ENCODE data around the gene MXRA8. TPM values are rescaled to one million over a fixed set of nuclear protein-coding genes. Genes with fewer than 3 reads are reported as not detected.

MXRA8 gene
- total RNA-seq, 3 donors from 2014 or later (not counting 1 experiment from before 2014, with no cell fraction given): 0.26 TPM; not detected in 2

GRCh38 chr1:1313500-1314236, 44.7 kb downstream of the MXRA8 start:
- Histone ChIP-seq H3K4me3 (ENCODE audit: low read length) (no peak overlapping the region), H3K36me3 (ENCODE audit: control insufficient read depth, insufficient read depth, low read length) (peaks cover 34% of the 10 kb centered on the region), H3K4me1 (ENCODE audit: control insufficient read depth, insufficient read depth, low read length) (peaks cover 15% of the 10 kb centered on the region), H3K27me3 (ENCODE audit: control insufficient read depth, insufficient read depth, low read length) (no peaks in the 10 kb centered on the region), H3K9me3 (ENCODE audit: control insufficient read depth, insufficient read depth, low read length) (no peaks in the 10 kb centered on the region), H3K27ac (ENCODE audit: low read length) (no peak overlapping the region)
- TF ChIP-seq CTCF (IDR thresholded peaks at IDR 0.05): no peak
- Mint-ChIP-seq H3K4me1 (peaks cover 0 to 17% of the 10 kb centered on the region in 2 donors), H3K4me3 (no peak overlapping the region), H3K27me3 (ENCODE audit: low read depth in 2 of 2) (no peaks in the 10 kb centered on the region), H3K9me3 (no peaks in the 10 kb centered on the region), H3K27ac (no peak overlapping the region), H3K36me3 (no peaks in the 10 kb centered on the region)
- 97% methylated on average over 37 of the region's 37 CpGs for WGBS (ENCODE audit: insufficient coverage)
- ATAC-seq: no peak
- no peak for DNase-seq
- intact Hi-C loops (cut with micrococcal nuclease): no loop called here

- Mint-ChIP-seq H3K36me3 (no peaks in the 10 kb centered on the region), H3K27me3 (ENCODE audit: low read depth in 2 of 2) (no peaks in the 10 kb centered on the region), H3K27ac (no peak overlapping the region), H3K4me1 (peaks cover 0 to 17% of the 10 kb centered on the region in 2 donors), H3K4me3 (peak overlapping the region; percentile 28), H3K9me3 (no peaks in the 10 kb centered on the region)
- H3K27me3 ChIP-seq (ENCODE audit: control insufficient read depth, insufficient read depth, low read length): no peaks in the 10 kb centered on the region
- H3K9me3 ChIP-seq (ENCODE audit: control insufficient read depth, insufficient read depth, low read length): no peaks in the 10 kb centered on the region
- no peak for DNase-seq
- no peak for ATAC-seq
- H3K27ac ChIP-seq (ENCODE audit: low read length): no peak overlapping the region
- TF ChIP-seq CTCF (IDR thresholded peaks at IDR 0.05): no peak
- WGBS (ENCODE audit: insufficient coverage): 97% methylated on average over 49 of the region's 49 CpGs
- H3K4me1 ChIP-seq (ENCODE audit: control insufficient read depth, insufficient read depth, low read length): peaks cover 15% of the 10 kb centered on the region
- peaks cover 33% of the 10 kb centered on the region for H3K36me3 ChIP-seq (ENCODE audit: control insufficient read depth, insufficient read depth, low read length)
- no peak overlapping the region for H3K4me3 ChIP-seq (ENCODE audit: low read length)
- intact Hi-C loops (cut with micrococcal nuclease): no loop called here
Measured at GRCh38 chr1:1312450-1313314, 45.7 kb downstream of the MXRA8 start.

- no peak overlapping the region for H3K4me3 ChIP-seq (ENCODE audit: low read length)
- no peak overlapping the region for H3K4me3 Mint-ChIP-seq
- H3K9me3 ChIP-seq (ENCODE audit: control insufficient read depth, insufficient read depth, low read length): no peaks in the 10 kb centered on the region
- H3K36me3 Mint-ChIP-seq: no peaks in the 10 kb centered on the region
- DNase-seq: no peak
- H3K4me1 ChIP-seq (ENCODE audit: control insufficient read depth, insufficient read depth, low read length): peaks cover 24% of the 10 kb centered on the region
- 95% methylated on average over 22 of the region's 22 CpGs for whole genome bisulfite sequencing (ENCODE audit: insufficient coverage)
- H3K36me3 ChIP-seq (ENCODE audit: control insufficient read depth, insufficient read depth, low read length): peaks cover 33% of the 10 kb centered on the region
- H3K27me3 ChIP-seq (ENCODE audit: control insufficient read depth, insufficient read depth, low read length): no peaks in the 10 kb centered on the region
- H3K4me1 Mint-ChIP-seq: peaks cover 6 to 27% of the 10 kb centered on the region in 2 donors
- H3K27ac Mint-ChIP-seq: no peak overlapping the region
- intact Hi-C loops (cut with micrococcal nuclease): no loop called here
- no peaks in the 10 kb centered on the region for H3K27me3 Mint-ChIP-seq (ENCODE audit: low read depth in 2 of 2)
- no peak for TF ChIP-seq CTCF (IDR thresholded peaks at IDR 0.05)
- no peaks in the 10 kb centered on the region for H3K9me3 Mint-ChIP-seq
- no peak for ATAC-seq
- no peak overlapping the region for H3K27ac ChIP-seq (ENCODE audit: low read length)
Measured at GRCh38 chr1:1311107-1312104, 46.9 kb downstream of the MXRA8 start.

Data from natural killer cell (primary cell).